Renal cortex interstitium (tissue), 11 donors: ENCODE data around the gene POLR1G. TPM values are rescaled to one million over a fixed set of nuclear protein-coding genes. Genes with fewer than 3 reads are reported as not detected.
"Not testable (repeated sequence)": the region's sequence is repeated elsewhere in the genome, so short reads cannot be mapped to it uniquely, and the experiment has no call there.

Experiments
- DNase-seq, 11 donors: peaks; one replicate each; pipeline ENCODE4 v3.0.0-alpha.2; 2013; ENCODE audit warnings: low read depth in 9 of 11, low spot score in 4 of 11; ENCODE audit errors: extremely low read depth in 1 of 11
- polyA plus RNA-seq, 3 donors: library from polyadenylated mRNA; unstranded; fragments of 120-200 nt; gene quantifications; one replicate each; pipeline ENCODE4 v1.2.1, GENCODE V29; 2013; ENCODE audit not compliant: insufficient read length in 3 of 3

POLR1G gene
- polyA plus RNA-seq, 3 donors = 3.3 to 4.5 (median 4.3) TPM

DNA sequence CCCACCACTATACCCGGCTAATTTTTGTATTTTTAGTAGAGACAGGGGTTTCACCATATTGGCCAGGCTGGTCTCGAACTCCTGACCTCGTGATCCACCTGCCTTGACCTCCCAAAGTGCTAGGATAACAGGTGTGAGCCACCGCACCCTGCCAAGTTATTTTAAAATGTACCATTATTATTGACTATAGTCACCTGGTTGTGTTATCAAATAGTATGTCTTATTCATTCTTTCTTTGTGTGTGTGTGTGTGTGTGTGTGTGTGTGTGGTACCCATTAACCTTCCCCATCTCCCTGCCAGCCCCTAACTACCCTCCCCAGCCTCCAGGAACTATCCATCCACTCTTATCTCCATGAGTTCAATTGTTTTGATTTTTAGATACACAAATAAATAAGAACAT, 3.9 kb downstream of the POLR1G start:
- not testable (repeated sequence) for DNase-seq

DNA sequence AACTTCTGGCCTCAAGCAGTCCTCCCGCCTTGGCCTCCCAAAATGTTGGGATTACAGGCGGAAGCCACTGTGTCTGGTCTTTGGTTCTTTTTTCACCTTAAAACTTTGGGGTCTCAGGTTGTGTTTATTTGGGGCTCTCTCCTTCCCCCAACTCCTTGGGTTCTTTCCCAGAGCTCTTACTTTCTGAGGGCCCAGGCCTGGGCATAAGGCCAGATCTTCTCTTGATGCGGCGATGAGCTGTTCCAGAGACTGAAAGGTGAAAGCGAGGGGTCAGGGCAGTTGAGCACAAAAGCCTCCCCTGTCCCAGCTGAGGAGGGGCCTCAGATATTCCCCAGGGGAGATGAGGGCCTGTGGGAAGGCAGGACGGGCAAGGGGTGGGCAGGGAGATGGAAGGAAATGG, 7.1 kb downstream of the POLR1G start:
- no peak for DNase-seq

DNA sequence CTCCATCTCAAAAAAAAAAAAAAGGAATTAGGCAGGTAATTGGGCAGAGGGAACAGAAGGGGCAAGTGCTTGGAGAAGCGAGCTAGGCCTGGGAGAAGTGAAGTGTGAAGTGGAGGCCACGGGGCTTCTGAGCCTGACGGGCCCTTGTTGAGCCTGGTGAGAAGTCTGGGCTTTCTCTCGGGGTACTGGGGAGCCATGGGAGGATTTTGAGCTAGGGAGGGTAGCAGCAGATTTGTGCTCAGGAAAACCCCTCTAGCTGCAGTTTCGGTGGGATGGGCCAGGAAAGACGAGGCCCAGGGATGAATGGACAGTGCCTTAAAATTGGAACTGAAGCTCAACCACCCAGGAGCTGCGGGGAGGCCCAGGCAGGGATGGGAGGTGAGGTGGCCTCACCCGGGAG, 8.0 kb downstream of the POLR1G start:
- no peak for DNase-seq

DNA sequence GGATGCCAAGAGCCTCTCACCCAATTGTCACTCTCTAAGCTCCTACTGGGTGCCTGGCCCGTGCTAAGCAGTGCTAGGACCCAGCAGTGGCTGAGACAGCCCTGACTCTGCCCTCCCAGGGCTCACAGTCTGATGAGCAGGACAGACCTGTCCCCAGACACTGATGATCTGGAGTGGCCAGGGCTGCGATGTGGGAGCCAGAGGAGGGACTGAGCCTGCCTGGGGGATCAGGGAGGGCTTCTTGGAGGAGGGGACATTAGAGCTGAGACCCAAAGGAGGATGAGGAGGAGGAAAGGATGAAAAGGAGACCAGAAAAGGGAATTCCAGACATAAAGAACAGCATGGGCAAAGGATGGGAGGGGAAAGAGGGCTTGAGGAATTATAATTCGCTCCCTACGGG, 10.7 kb downstream of the POLR1G start:
- no peak for DNase-seq

DNA sequence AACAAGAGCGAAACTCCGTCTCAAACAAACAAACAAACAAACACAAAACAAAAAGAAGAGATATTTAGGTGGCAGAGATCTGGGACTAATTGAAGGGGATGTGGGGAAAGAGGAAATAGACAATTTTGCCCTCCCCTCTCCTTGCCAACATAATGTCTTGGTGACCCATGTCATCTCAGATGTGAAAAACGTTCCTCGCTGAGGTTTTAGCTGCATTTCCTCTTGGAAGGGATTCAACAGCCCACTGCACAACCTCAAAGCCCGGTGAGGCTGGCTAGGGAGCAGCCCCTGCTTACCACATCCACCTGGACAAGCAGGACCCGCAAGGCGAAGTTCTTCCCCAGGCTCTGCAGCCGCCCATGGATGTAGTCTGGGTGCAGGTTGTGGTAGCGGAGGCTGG, 12.4 kb downstream of the POLR1G start:
- DNase-seq = no peak

DNA sequence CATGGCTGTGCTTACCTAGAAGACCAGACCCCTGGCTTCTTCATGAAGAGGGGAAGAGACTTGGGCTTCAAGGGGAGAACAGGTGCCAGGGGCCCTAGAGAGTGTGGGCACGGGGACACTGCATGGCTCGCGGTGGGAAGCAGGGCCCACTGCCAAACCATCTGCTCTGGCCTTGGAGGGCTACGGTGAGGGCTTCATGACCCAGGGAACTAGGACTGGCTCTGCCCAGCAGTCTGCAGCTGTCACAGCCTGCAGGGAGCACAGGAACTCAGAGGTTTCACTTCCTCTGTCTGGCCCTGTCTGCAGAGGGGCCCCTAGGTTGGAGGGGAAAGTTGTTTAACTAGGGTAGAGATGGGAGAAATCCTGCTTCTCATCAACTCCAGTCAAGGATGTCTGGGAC, 13.0 kb downstream of the POLR1G start:
- DNase-seq = no peak

DNA sequence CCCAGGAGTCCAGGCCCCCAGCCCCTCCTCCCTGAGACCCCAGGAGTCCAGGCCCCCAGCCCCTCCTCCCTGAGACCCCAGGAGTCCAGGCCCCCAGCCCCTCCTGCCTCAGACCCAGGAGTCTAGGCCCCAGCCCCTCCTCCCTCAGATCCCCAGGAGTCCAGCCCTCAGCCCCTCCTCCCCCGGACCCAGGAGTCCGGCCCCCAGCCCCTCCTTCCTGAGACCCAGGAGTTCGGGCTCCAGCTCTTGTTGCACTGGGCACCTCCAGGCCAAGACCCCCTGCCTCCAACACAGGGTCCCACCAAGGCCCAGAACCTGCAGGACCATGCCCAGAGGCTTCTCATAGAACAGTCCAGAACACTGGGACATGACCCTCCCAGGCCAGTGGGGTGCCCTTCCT, 13.5 kb downstream of the POLR1G start:
- no peak for DNase-seq

DNA sequence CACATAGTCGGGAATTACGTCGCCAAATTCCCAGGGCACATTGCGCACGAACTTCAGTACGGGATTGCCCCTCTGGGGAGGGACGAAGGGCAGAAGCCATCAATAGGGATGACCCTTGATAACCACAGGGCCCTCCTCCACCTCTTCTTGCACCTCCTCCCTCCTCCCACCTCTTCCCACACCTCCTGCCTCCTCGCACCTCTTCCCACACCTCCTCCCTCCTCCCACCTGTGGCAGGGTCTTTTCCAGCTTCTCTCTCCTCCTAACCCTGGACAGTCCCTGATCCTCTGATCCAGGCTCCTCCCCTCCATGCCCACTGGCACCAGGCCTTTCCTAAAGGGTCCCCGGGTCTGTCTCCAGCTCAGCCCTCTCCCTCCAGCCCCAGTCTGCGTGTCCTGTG, 13.9 kb downstream of the POLR1G start:
- DNase-seq = no peak

DNA sequence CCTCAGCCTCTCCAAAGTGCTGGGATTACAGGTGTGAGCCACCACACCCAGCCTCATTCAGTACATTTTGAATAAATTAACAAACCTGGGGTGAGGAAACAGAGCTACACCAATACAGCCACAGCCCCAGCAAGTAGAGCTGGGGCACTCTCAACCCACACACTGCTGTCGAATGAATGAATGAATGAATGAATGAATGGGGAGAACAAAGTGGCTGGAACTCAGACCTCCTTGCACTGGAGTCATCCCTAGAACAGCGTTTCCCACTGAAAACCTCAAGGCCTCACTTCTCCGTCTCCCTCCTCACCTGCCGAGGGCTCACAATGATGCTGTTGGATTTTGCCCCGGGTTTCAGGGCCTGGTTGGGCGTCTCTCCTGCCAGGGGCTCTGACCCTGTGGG, 14.4 kb downstream of the POLR1G start:
- no peak for DNase-seq

DNA sequence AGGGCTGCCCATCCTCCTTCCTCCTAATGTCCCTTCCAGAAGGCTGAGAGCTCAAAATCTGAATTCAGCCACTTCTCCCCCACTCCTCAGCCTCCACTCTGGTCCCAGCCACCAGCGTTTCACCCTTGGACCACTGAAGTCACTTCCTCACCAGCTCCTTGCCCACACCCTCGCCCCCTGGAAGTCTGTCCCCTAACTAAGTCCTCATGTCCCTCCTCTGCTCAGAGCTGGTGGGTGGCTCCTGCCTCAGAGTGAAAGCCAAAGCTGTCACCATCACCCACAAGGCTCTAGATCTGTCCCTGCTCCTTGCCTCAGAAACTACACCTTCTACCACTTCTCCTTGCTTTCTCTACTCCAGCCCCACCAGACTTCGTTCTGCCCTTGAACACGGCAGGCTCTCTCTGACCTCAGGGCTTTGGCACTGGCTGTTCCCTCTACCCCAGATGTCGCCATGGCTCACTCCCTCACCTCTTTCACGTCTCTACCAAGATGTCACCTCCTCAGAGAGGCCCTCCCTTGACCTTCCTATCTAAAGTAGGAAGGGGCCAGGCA, 15.6 kb downstream of the POLR1G start:
- DNase-seq = no peak

DNA sequence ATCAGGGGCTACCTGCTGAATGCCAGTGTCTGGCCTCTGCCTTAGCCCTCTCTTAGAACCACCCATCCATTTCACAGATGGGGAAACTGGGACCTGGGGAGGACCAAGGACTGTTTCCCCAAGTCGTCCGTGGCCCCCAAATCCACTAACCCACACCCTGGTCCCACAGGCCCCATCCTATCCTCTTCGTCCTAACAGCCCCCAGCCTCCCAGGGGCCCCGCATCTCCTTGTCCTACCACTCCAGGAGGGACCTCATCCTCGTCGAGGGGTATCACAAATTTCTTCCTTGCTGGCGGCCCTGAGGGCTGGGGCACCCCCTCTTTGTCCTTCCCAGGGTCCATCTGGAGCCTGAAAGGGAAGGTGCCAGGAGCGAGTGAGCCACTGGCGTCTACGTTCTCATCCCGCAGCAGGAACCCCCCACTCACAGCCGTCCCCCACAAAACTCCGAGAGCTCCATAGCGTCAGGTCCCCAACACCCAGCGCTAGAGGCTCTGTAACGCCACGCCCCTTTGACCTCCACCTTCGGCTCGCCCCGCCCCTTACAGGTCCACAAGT, 16.7 kb downstream of the POLR1G start:
- no peak for DNase-seq

DNA sequence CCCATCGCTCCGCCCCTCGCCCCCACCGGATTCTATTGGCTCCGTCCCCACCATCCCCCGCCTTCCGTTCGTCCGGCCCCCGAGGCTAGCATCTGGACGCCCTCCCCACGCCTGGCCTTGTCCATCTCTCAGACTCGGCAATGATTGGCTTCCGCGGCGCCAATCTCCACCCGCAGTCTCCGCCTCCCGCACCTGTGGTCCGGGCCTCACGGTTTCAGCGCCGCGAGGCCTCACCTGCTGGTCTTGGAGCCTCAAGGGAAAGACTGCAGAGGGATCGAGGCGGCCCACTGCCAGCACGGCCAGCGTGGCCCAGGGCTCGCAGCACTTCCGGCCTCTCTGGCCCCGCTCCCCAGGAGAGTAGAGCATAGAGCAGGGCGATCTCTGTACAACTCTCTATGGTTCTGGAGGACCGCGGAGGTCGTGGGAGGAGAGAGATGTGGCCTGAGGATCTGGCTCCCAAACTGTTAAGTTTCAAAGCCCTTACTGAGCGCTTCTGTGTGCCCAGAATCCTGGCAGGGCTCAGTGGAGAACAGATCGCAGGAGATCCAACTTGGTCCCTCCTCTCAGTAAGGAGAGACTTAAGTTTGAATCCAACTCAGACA, 17.2 kb downstream of the POLR1G start, which contains the start of gene ERCC1:
Gene ERCC1 (minus strand): TSS at position 329 of the 602 bp plus-strand sequence. CDS start 543 bp downstream, outside the sequence.
- peak in 9 of 11 donors; percentile 84 to 96 (median 90) for DNase-seq

DNA sequence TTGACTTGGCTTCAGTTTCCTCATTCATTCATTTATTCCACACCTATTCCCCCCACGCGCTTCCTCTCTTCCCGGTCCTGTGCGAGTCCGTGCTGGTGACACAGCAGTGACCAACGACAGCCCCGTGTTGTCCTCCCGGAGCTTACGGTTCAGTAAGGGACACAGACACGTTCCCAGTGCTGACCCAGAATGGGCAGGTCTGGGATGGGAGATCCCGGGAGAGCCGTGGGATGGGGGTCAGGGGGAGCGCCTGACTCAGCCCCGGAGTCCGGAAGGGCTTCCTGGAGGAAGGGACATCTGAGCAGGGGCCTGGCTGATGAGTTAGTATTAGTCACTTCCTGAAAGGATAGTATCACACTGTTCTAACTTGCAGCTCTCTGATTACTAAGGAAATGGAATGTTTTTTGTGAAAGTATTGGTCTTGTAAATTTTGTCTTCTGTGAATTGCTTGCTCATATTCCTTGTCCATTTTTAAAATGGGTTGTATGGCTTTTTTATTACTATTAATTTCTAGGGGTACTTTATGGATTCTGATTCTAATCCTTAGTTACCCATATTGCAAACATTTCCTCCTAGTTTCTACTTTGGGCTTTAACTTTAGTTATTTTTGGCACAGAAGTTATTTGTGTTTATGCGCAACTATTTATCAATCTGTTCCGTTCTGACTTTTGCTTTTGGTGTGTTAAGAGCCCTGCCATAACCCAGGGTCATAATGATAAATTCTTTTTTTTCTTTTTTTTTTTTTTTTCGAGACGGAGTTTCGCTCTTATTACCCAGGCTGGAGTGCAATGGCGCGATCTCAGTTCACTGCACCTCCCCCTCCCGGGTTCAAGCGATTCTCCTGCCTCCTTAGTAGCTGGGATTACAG, 18.0 kb downstream of the POLR1G start:
- peak in 1 of 11 donors; percentile 37 for DNase-seq

DNA sequence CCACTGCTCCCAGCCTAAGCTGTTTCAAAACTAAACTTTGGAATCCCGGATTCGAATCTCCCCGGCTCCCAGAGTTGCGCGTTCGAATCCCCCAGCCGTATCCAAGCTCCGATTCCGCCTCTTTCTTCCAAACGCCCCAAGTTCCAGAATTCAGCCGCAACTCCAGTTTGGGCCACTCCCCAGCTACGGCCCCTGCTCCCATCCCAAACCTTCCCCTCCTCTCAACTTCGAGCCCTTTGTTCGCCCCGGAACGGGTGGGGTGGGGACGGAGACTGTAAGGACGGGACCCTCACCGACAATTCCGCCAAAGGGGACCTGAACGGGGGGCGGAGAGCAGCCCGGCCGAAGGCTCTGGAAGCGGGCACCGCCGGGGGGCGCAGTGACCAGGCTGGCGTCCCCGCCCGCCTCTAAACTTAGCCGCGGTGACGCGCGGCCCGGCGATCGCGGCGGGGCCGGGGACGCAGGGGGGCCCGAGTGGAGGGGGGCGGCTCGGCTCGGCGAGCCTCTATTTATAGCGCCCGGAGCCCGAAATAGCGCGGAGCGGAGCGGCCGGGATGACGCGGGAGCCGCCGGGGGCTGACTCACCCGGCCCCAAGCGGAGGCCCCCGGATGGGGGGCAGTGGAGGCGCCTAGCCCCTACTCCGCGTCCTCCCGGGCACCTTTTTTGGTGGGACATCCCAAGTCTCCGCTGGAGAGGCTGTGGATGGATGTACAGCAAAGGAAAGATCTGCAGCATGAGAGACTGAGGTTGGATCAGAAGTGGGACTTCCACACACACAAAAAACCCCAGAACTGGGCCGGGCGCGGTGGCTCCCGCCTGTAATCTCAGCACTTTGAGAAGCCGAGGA, 22.2 kb downstream of the POLR1G start:
- no peak for DNase-seq

DNA sequence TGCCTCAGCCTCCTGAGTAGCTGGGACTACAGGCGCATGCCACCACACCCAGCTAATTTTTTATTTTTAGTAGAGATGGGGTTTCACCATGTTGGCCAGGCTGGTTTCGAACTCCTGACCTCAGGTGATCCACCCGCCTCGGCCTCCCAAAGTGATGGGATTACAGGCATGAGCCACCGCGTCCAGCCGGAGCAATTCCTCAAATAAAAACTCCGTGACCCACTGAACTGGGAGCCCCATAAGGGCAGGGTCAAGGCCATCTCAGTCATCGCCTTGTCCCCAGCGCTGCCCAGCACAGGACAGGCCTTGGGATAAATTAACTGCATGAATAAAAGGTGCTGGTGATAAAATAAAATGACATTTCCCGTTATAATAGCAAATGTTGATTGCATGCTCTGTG, 23.5 kb downstream of the POLR1G start:
- not testable (repeated sequence) for DNase-seq

DNA sequence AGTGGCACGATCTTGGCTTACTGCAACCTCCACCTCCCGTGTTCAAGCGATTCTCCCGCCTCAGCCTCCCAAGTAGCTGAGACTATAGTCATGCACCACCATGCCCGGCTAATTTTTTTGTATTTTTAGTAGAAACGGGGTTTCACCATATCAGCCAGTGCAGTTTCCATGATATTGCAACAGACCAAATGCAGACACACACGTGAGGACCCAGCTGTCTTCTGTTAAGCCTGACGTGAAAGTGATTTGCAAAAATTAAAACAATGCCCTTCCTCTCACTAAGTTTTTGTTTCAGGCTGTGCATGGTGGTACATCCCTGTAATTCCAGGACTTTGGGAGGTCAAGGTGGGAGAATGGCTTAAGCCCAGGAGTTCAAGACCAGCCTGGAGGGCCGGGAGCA, 24.6 kb downstream of the POLR1G start:
- not testable (repeated sequence) for DNase-seq

DNA sequence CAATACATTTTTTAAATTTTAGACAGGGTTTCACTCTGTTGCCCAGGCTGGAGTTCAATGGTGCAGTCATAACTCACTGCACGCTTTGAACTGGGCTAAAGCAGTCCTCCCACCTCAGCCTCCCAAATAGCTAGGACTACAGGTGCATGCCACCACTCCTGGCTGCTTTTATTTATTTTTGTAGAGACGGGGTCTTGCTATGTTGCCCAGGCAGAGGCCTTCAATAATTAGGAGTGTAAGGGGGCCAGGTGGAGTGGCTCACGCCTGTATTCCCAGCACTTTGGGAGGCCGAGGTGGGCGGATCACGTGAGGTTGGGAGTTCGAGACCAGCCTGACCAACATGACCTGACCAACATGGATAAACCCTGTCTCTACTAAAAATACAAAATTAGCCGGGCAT, 26.1 kb downstream of the POLR1G start:
- not testable (repeated sequence) for DNase-seq

DNA sequence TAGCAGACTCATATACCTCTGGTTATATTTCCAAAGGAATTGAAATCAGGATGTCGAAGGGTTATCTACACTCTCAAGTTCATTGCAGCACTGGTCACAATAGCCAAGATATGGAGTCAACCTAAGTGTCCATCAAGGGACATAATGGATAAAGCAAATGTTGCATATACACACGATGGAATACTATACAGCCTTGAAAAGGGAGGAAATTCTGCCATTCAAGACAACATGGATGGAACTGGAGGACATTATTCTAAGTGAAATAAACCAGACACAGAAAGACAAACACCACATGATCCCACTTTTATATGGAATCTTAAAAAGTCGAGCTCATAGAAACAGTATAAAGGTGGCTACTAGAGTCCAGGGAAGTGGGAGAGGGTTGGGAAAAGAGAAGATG, 30.9 kb downstream of the POLR1G start:
- no peak for DNase-seq

DNA sequence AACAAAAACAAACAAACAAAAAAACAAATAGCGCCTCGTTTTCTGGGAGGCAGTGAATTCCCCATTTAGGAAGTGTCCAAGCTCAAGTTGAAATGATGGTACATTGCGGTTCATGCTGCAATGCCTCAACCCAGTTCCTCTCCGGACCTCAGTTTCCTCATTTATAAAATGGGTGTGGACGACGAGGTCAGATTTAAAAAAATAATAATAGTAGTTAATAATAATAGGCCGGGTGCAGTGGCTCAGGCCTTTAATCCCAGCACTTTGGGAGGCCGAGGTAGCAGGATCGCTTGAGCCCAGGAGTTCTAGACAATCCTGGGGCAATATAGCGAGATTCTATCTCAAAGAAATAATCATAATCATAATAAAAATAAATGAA, 32.7 kb downstream of the POLR1G start:
- no peak for DNase-seq
